A549 (cell line): ENCODE data around the gene MCTP2. TPM values are rescaled to one million over a fixed set of nuclear protein-coding genes. Genes with fewer than 3 reads are reported as not detected.

Experiments used
- ATAC-seq, 2 experiments: fragments of 200-7000 bp in 1 of 2; fragments of >200 bp in 1 of 2; cut with Nextera tagmentation in 1 of 2; cut with Tn5 transposase in 1 of 2; 3 replicates each; pipeline versions ENCODE4 v1.8.0 to v1.9.1; 2018 to 2020; ENCODE audit warnings: mild to moderate bottlenecking in 1 of 2, moderate library complexity in 1 of 2
- CTCF ChIA-PET: fragments of 300-600 bp; sonication (Branson Sonifier 250); formaldehyde crosslinking; extraction: SDS; loops from one replicate; lab custom pipeline; 2021; ENCODE audit warnings: antibody characterized with exemption, inconsistent platforms; lab: Yijun Ruan, JAX
- POLR2A ChIA-PET: fragments of 350-600 bp; formaldehyde crosslinking; extraction: SDS; loops from one replicate; lab custom pipeline; 2021; ENCODE audit warnings: antibody characterized with exemption, inconsistent platforms; lab: Yijun Ruan, JAX
- DNase-seq, 2 experiments: peaks; one replicate each; pipeline versions ENCODE4 v3.0.0 to v3.0.0-alpha.2; 2011 to 2016; ENCODE audit warnings: low read depth in 1 of 2, low spot score in 1 of 2
- FAIRE-seq: peaks from 2 replicates; lab custom pipeline; 2011; peaks lifted over from hg19 to GRCh38; lab: Jason Lieb, UNC
- H3K27ac ChIP-seq, 2 experiments: fragments of >200 bp; sonication (Bioruptor Twin); formaldehyde crosslinking; 3 replicates each; pipeline ENCODE4 v1.5.1; 2016 to 2017
- H3K4me1 ChIP-seq: fragments of >200 bp; sonication (Bioruptor Twin); formaldehyde crosslinking; 3 replicates; pipeline ENCODE4 v1.6.1; 2016
- H3K4me2 ChIP-seq: fragments of >200 bp; sonication (Bioruptor Twin); formaldehyde crosslinking; 3 replicates; pipeline ENCODE4 v1.6.1; 2016
- H3K4me3 ChIP-seq: fragments of >200 bp; sonication (Bioruptor Twin); formaldehyde crosslinking; 3 replicates; pipeline ENCODE4 v1.5.1; 2016
- H3K9me3 ChIP-seq: fragments of >200 bp; sonication (Bioruptor Twin); formaldehyde crosslinking; 3 replicates; pipeline ENCODE4 v1.6.1; 2016
- ATOH8 ChIP-seq: fragments of 250-450 bp; sonication (Bioruptor Pico); IDR thresholded peaks from 2 replicates; pipeline ENCODE4 v1.5.0; 2020; ENCODE audit warnings: low read depth, mild to moderate bottlenecking, moderate library complexity
- BHLHE40 ChIP-seq: IDR thresholded peaks from 2 replicates; pipeline ENCODE4 v1.6.1; 2012; ENCODE audit warnings: low read depth, low read length, inconsistent platforms
- CBX8 ChIP-seq: fragments of 200-600 bp; sonication (generic); IDR thresholded peaks from 2 replicates; pipeline ENCODE4 v1.6.1; 2016
- CEBPB ChIP-seq, 2 experiments: fragments of >200 bp in 1 of 2; sonication (Bioruptor Twin) in 1 of 2; formaldehyde crosslinking in 1 of 2; IDR thresholded peaks; 2 replicates each; pipeline ENCODE4 v1.6.1; 2012 to 2016
- E2F6 ChIP-seq: IDR thresholded peaks from 2 replicates; pipeline ENCODE4 v1.6.1; 2012; ENCODE audit warnings: low read depth, borderline replicate concordance
- EHF ChIP-seq: fragments of 250-450 bp; sonication (Bioruptor Pico); IDR thresholded peaks from 2 replicates; pipeline ENCODE4 v1.5.0; 2020; ENCODE audit warnings: mild to moderate bottlenecking
- ELK1 ChIP-seq: fragments of 150-350 bp; IDR thresholded peaks from 2 replicates; pipeline ENCODE4 v1.6.1; 2014; ENCODE audit warnings: low read depth, mild to moderate bottlenecking, low read length
- FOSB ChIP-seq: fragments of 250-450 bp; sonication (Bioruptor Pico); IDR thresholded peaks from 2 replicates; pipeline ENCODE4 v1.5.0; 2020; ENCODE audit warnings: mild to moderate bottlenecking, moderate library complexity
- FOXS1 ChIP-seq: fragments of 250-450 bp; sonication (Bioruptor Pico); IDR thresholded peaks from 2 replicates; pipeline ENCODE4 v1.5.0; 2020; ENCODE audit warnings: mild to moderate bottlenecking, moderate library complexity
- HOXB13 ChIP-seq: fragments of 250-450 bp; sonication (Bioruptor Pico); IDR thresholded peaks from 2 replicates; pipeline ENCODE4 v1.5.0; 2020; ENCODE audit warnings: low read depth, mild to moderate bottlenecking, moderate library complexity
- KDM5A ChIP-seq: fragments of 200-600 bp; sonication (generic); IDR thresholded peaks from 2 replicates; pipeline ENCODE4 v1.6.1; 2016; ENCODE audit warnings: antibody characterized with exemption, mild to moderate bottlenecking
- PHF8 ChIP-seq: fragments of 200-600 bp; sonication (generic); IDR thresholded peaks from 2 replicates; pipeline ENCODE4 v1.6.1; 2016; ENCODE audit warnings: low read depth, mild to moderate bottlenecking, antibody characterized with exemption, moderate library complexity, borderline replicate concordance
- RAD21 ChIP-seq, 2 experiments: fragments of >200 bp in 1 of 2; sonication (Bioruptor Twin) in 1 of 2; formaldehyde crosslinking in 1 of 2; IDR thresholded peaks in 1 of 2; conservative IDR thresholded peaks in 1 of 2; 2 replicates in 1 of 2; 3 replicates in 1 of 2; pipeline ENCODE4 v1.6.1; 2012 to 2018; ENCODE audit warnings: inconsistent platforms in 1 of 2
- RCOR1 ChIP-seq: fragments of 150-350 bp; IDR thresholded peaks from 2 replicates; pipeline ENCODE4 v1.6.1; 2014; ENCODE audit warnings: antibody characterized with exemption, low read length, low read depth
- REST ChIP-seq: fragments of 200-600 bp; sonication (generic); IDR thresholded peaks from 2 replicates; pipeline ENCODE4 v1.6.1; 2016; ENCODE audit warnings: antibody characterized with exemption, mild to moderate bottlenecking, moderate library complexity
- SMC3 ChIP-seq: fragments of >200 bp; sonication (Bioruptor Twin); formaldehyde crosslinking; IDR thresholded peaks from 3 replicates; pipeline ENCODE4 v1.6.1; 2018; ENCODE audit warnings: inconsistent platforms
- TFCP2L1 ChIP-seq: fragments of 250-450 bp; sonication (Bioruptor Pico); IDR thresholded peaks from 2 replicates; pipeline ENCODE4 v1.5.0; 2021; ENCODE audit warnings: mild to moderate bottlenecking
- TP53 ChIP-seq: fragments of 250-450 bp; sonication (Bioruptor Pico); IDR thresholded peaks from 2 replicates; pipeline ENCODE4 v1.5.0; 2021; ENCODE audit warnings: mild to moderate bottlenecking, moderate library complexity
- ZC3H11A ChIP-seq: fragments of 450-650 bp; IDR thresholded peaks from 2 replicates; pipeline ENCODE4 v1.6.1; 2014; ENCODE audit warnings: antibody characterized with exemption, mild to moderate bottlenecking
- WGBS: methylation state at CpG from one replicate; pipeline ENCODE4 v1.1.6; 2017; ENCODE audit errors: missing lambda C conversion rate; 5-methylcytosine and 5-hydroxymethylcytosine counted together
- polyA plus RNA-seq, 4 experiments: library from polyadenylated mRNA; depleted of rRNA in 3 of 4; stranded (reverse); fragments of >200 nt; fragmentation: RNase III in 1 of 4; extraction: RNeasy Plus Mini Kit Qiagen cat#74134 plus additional on column Dnase treatment in 1 of 4; gene quantifications; 2 replicates in 3 of 4; 3 replicates in 1 of 4; pipeline ENCODE4 v1.2.3, GENCODE V29; 2011 to 2017
- TF ChIP-seq, protein P1 (sequence below): IDR thresholded peaks from 2 replicates; pipeline ENCODE4 v1.6.1; 2012
- TF ChIP-seq, protein P2 (sequence below): fragments of 450-650 bp; IDR thresholded peaks from 2 replicates; pipeline ENCODE4 v1.6.1; 2014; ENCODE audit warnings: antibody characterized with exemption

The MCTP2 gene
- polyA plus RNA-seq, 2 of the 4 experiments (the other 2 are of a cell fraction), result not detected

- TF ChIP-seq FOSB (CRISPR knock-in tag) (no peak), CEBPB (IDR thresholded peaks at IDR 0.05) (no peak), REST (no peak), TP53 (CRISPR knock-in tag) (no peak), BHLHE40 (no peak), ATOH8 (CRISPR knock-in tag) (no peak), PHF8 (no peak), KDM5A (no peak), ZC3H11A (no peak), SMC3 (no peak)
- ATAC-seq, result no peak
- DNase-seq, result no peak
- POLR2A ChIA-PET, result no interaction called here
- WGBS, result 35% methylated on average over 3 of the region's 3 CpGs
- no peak overlapping the region for H3K27ac ChIP-seq
- no peaks in the 10 kb centered on the region for H3K4me1 ChIP-seq
- H3K9me3 ChIP-seq, result no peaks in the 10 kb centered on the region
- H3K4me3 ChIP-seq, result no peak overlapping the region
- CTCF ChIA-PET, result no interaction called here
- H3K4me2 ChIP-seq, result no peak overlapping the region
- FAIRE-seq, result no peak
Observed at GRCh38 chr15:94193906-94194305, 37.5 kb upstream of the MCTP2 start.

DNA sequence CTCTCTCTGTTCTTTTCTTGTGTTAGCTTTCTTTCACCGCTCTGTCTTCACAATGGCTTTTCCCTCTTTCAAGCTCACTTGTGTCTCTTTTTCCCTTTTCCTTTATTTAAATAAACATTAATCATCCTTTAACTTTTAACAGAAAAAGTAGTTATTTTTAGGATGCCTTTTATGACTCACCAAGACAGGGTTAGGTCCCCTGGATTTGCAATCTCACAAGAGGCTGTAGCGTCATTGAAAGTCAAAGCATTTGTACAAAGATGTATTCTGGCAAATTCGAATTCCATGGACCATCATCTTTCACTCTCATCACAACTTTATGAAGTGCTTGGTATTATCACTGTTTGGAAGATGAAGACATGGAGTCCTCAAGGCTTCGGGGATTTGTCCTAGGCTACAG, 34.8 kb upstream of the MCTP2 start:
- no peak for DNase-seq
- POLR2A ChIA-PET, result no interaction called here
- no peak for ATAC-seq
- Histone ChIP-seq H3K27ac (no peak overlapping the region), H3K9me3 (no peaks in the 10 kb centered on the region), H3K4me3 (no peak overlapping the region), H3K4me1 (no peaks in the 10 kb centered on the region), H3K4me2 (no peak overlapping the region)
- 3% methylated on average over 4 of the region's 4 CpGs for WGBS
- TF ChIP-seq, protein P1, sequence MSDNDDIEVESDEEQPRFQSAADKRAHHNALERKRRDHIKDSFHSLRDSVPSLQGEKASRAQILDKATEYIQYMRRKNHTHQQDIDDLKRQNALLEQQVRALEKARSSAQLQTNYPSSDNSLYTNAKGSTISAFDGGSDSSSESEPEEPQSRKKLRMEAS, result no peak
- no peak for TF ChIP-seq RAD21 (conservative IDR thresholded peaks at IDR 0.05 in 1 of 2, IDR thresholded peaks at IDR 0.05 in 1 of 2)
- TF ChIP-seq PHF8, result no peak
- no peak for TF ChIP-seq FOXS1 (CRISPR knock-in tag)
- TF ChIP-seq HOXB13 (CRISPR knock-in tag), result no peak
- no peak for TF ChIP-seq TP53 (CRISPR knock-in tag)
- no peak for TF ChIP-seq ELK1
- TF ChIP-seq, protein P2, sequence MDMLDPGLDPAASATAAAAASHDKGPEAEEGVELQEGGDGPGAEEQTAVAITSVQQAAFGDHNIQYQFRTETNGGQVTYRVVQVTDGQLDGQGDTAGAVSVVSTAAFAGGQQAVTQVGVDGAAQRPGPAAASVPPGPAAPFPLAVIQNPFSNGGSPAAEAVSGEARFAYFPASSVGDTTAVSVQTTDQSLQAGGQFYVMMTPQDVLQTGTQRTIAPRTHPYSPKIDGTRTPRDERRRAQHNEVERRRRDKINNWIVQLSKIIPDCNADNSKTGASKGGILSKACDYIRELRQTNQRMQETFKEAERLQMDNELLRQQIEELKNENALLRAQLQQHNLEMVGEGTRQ, result no peak
- FAIRE-seq, result no peak
- CTCF ChIA-PET, result no interaction called here

DNA sequence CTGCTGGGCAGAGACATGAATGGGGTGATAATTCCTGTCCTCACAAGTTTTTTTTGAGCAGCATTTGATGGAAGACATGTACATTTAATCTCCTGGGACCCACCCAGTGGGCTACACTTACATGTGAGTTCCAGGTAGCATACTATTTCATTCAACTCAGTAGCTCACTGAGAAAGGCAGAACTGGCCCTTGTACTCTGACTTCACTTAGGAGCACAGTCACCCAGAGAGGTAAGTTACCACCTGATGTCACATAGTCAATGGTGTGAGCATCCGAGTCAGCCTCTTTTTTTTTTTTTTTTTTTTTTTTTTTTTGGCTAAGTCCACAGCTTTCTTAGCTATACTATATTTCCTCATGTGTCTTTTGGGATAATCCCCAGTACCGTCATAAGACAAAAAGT, 32.7 kb upstream of the MCTP2 start:
- H3K4me1 ChIP-seq, result no peaks in the 10 kb centered on the region
- 5% methylated on average over 2 of the region's 2 CpGs for WGBS
- POLR2A ChIA-PET, result no interaction called here
- H3K27ac ChIP-seq, result no peak overlapping the region
- H3K4me3 ChIP-seq, result no peak overlapping the region
- FAIRE-seq (no peak), ATAC-seq (no peak)
- H3K9me3 ChIP-seq, result no peaks in the 10 kb centered on the region
- CTCF ChIA-PET, result no interaction called here
- no peak overlapping the region for H3K4me2 ChIP-seq
- TF ChIP-seq RCOR1 (no peak), EHF (CRISPR knock-in tag) (no peak), BHLHE40 (no peak), E2F6 (no peak), CBX8 (no peak), TFCP2L1 (no peak)
- TF ChIP-seq, all 56 proteins: peak for 0
- no peak for DNase-seq
